GM23248 (cell line): ENCODE measurements around the gene SLC4A5.

Source experiments
- EZH2 ChIP-seq: fragments of 200-600 bp; sonication (generic); IDR thresholded peaks from 2 replicates; pipeline ENCODE4 v1.6.1; 2018; ENCODE audit warnings: antibody characterized with exemption, mild to moderate bottlenecking; ENCODE audit not compliant: insufficient read depth, poor library complexity, severe bottlenecking
- EZH2phosphoT487 ChIP-seq: fragments of 200-600 bp; sonication (generic); IDR thresholded peaks from 2 replicates; pipeline ENCODE4 v1.6.1; 2018; ENCODE audit warnings: antibody characterized with exemption, moderate library complexity, mild to moderate bottlenecking, low read depth; ENCODE audit not compliant: insufficient read depth

DNA sequence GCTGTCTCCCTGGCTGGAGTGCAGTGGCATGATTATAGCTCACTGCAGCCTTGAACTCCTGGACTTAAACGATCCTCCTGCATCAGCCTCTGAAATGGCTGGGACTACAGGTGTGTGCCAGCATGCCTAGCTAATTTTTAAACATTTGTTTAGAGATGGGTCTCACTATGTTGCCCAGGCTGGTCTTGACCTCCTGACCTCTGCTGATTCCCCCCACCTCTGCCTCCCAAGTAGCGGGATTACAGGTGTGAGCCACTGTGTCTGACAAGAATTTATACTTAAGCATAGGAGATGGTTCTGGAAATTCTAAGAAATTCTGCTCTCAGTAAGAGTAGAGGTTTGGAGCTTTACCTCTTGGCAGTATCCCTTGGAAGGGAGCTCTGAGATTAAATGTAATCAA is 126.6 kb downstream of the SLC4A5 start:
- TF ChIP-seq EZH2phosphoT487 (no peak), EZH2 (no peak)
